GM12878 (cell line): ENCODE data around the gene CAMTA1. TPM values are rescaled to one million over a fixed set of nuclear protein-coding genes. Genes with fewer than 3 reads are reported as not detected.

Source experiments
- ATAC-seq: fragments of 200-7000 bp; cut with Tn5 transposase; 3 replicates; pipeline ENCODE4 v1.9.1; 2020; ENCODE audit warnings: mild to moderate bottlenecking, moderate library complexity
- BruUV-seq: library from RNA; stranded (reverse); fragments of 400-500 nt; replicated peaks from 2 replicates; lab custom pipeline; 2021; lab: Mats Ljungman, UMichigan
- CTCF ChIA-PET: fragments of 300-600 bp; sonication (Branson Sonifier 250); formaldehyde crosslinking; extraction: SDS; loops from one replicate; lab custom pipeline; 2021; ENCODE audit warnings: inconsistent platforms; lab: Yijun Ruan, JAX
- POLR2A ChIA-PET: fragments of 350-600 bp; formaldehyde crosslinking; extraction: SDS; loops from one replicate; lab custom pipeline; 2021; ENCODE audit warnings: inconsistent platforms; lab: Charles Lee
- RAD21 ChIA-PET: fragments of 300-600 bp; sonication (Branson Sonifier 250); formaldehyde crosslinking; loops from one replicate; lab custom pipeline; 2023; ENCODE audit warnings: antibody characterized with exemption; ENCODE audit not compliant: unreplicated experiment; lab: Charles Lee
- SMC1A ChIA-PET: fragments of 300-600 bp; sonication (Branson Sonifier 250); formaldehyde crosslinking; loops from one replicate; lab custom pipeline; 2023; ENCODE audit not compliant: unreplicated experiment, uncharacterized antibody; lab: Charles Lee
- DNase-seq: peaks from one replicate; pipeline ENCODE4 v3.0.0-alpha.2; 2011; ENCODE audit warnings: low read depth, low spot score
- FAIRE-seq: peaks from 3 replicates; lab custom pipeline; 2011; peaks lifted over from hg19 to GRCh38; lab: Jason Lieb, UNC
- H2AFZ ChIP-seq: 2 replicates; pipeline ENCODE4 v1.6.0; 2011; ENCODE audit warnings: low read depth, low read length, control low read depth; ENCODE audit not compliant: control insufficient read depth
- H3K27ac ChIP-seq: 2 replicates; pipeline ENCODE4 v1.5.1; 2011; ENCODE audit warnings: control low read depth; ENCODE audit not compliant: control insufficient read depth, insufficient read depth
- H3K27me3 ChIP-seq, 2 experiments: replicated peaks in 1 of 2; 2 replicates each; pipeline versions ENCODE4 v1.6.0 to v1.6.1; 2011; ENCODE audit warnings: low read length in 1 of 2; ENCODE audit not compliant: control insufficient read depth in 2 of 2, insufficient read depth in 2 of 2
- H3K36me3 ChIP-seq, 2 experiments: 2 replicates each; pipeline ENCODE4 v1.5.1; 2011; ENCODE audit warnings: low read length in 1 of 2; ENCODE audit not compliant: control insufficient read depth in 2 of 2, insufficient read depth in 2 of 2
- H3K4me1 ChIP-seq: 2 replicates; pipeline ENCODE4 v1.6.1; 2011; ENCODE audit warnings: mild to moderate bottlenecking, low read length, moderate library complexity, mixed read lengths; ENCODE audit not compliant: control insufficient read depth, insufficient read depth
- H3K4me2 ChIP-seq: 2 replicates; pipeline ENCODE4 v1.6.0; 2011; ENCODE audit warnings: control low read depth; ENCODE audit not compliant: control insufficient read depth, insufficient read depth
- H3K4me3 ChIP-seq: fragments of 200-600 bp; sonication (generic); 2 replicates; pipeline ENCODE4 v1.5.1; 2016
- H3K79me2 ChIP-seq: 2 replicates; pipeline ENCODE4 v1.6.0; 2011; ENCODE audit warnings: low read length; ENCODE audit not compliant: control insufficient read depth, insufficient read depth
- H3K9ac ChIP-seq: 2 replicates; pipeline ENCODE4 v1.8.0; 2011; ENCODE audit warnings: low read length, control low read depth, mixed read lengths; ENCODE audit not compliant: control insufficient read depth, insufficient read depth
- H3K9me3 ChIP-seq: replicated peaks from 3 replicates; pipeline ENCODE4 v1.5.1; 2011; ENCODE audit warnings: mild to moderate bottlenecking, low read length; ENCODE audit not compliant: control insufficient read depth, insufficient read depth
- H4K20me1 ChIP-seq: 2 replicates; pipeline ENCODE4 v1.6.0; 2011; ENCODE audit not compliant: control insufficient read depth, insufficient read depth
- ATF2 ChIP-seq: IDR thresholded peaks from 2 replicates; pipeline ENCODE4 v1.6.1; 2012; ENCODE audit warnings: low read length, inconsistent platforms
- ATF3 ChIP-seq: IDR thresholded peaks from 2 replicates; pipeline ENCODE4 v1.6.1; 2011; ENCODE audit warnings: low read depth, mild to moderate bottlenecking, low read length, moderate library complexity, borderline replicate concordance; ENCODE audit errors: extremely low read depth
- CREM ChIP-seq: IDR thresholded peaks from 2 replicates; pipeline ENCODE4 v1.6.1; 2014; ENCODE audit warnings: antibody characterized with exemption, low read depth
- DPF2 ChIP-seq: fragments of 450-650 bp; IDR thresholded peaks from 2 replicates; pipeline ENCODE4 v1.6.1; 2017; ENCODE audit warnings: mild to moderate bottlenecking
- E2F8 ChIP-seq: fragments of 450-650 bp; IDR thresholded peaks from 2 replicates; pipeline ENCODE4 v1.6.1; 2018; ENCODE audit warnings: mild to moderate bottlenecking, low read depth, moderate library complexity; ENCODE audit not compliant: partially characterized antibody
- KLF5 ChIP-seq: fragments of 450-650 bp; IDR thresholded peaks from 2 replicates; pipeline ENCODE4 v1.6.1; 2014; ENCODE audit warnings: mild to moderate bottlenecking; ENCODE audit not compliant: partially characterized antibody
- MAX ChIP-seq: IDR thresholded peaks from 2 replicates; pipeline ENCODE4 v1.6.1; 2012; ENCODE audit warnings: low read depth, low read length, improper control_type of control experiment
- PML ChIP-seq: IDR thresholded peaks from 2 replicates; pipeline ENCODE4 v1.6.1; 2012; ENCODE audit warnings: low read length, inconsistent platforms
- PRDM15 ChIP-seq: fragments of 450-650 bp; formaldehyde crosslinking; IDR thresholded peaks from 2 replicates; pipeline ENCODE4 v1.4.0; 2020; ENCODE audit warnings: mild to moderate bottlenecking, moderate library complexity
- RCOR1 ChIP-seq: conservative IDR thresholded peaks from 2 replicates; pipeline ENCODE4 v1.6.1; 2012; ENCODE audit warnings: low read depth, low read length, improper control_type of control experiment
- ZBTB11 ChIP-seq: fragments of 450-650 bp; formaldehyde crosslinking; IDR thresholded peaks from 2 replicates; pipeline ENCODE4 v1.5.0; 2022; ENCODE audit warnings: mild to moderate bottlenecking, missing genetic modification characterization
- WGBS: methylation state at CpG from one replicate; pipeline ENCODE4 v1.1.6; 2016; ENCODE audit warnings: low lambda C conversion rate; ENCODE audit not compliant: insufficient replicate concordance, insufficient coverage; ENCODE audit errors: missing lambda C conversion rate; 5-methylcytosine and 5-hydroxymethylcytosine counted together
- in situ Hi-C: fragments of 300-500 bp; cut with MboI; formaldehyde crosslinking; loops from 9 replicates; pipeline ENCODE4 v1.14.3; 2018; ENCODE audit warnings: mixed read lengths
- intact Hi-C: fragments of 100-400 bp; cut with micrococcal nuclease; formaldehyde crosslinking; loops from one replicate; pipeline ENCODE4 v1.14.2; 2022; ENCODE audit not compliant: unreplicated experiment
- polyA plus RNA-seq, 11 experiments: library from polyadenylated mRNA; depleted of rRNA in 4 of 11; unstranded in 6 of 11; stranded (reverse) in 5 of 11; fragments of >200 nt; fragmentation: Nextera tagmentation in 4 of 11; fragmentation: Illumina TruSeq in 1 of 11; extraction: Ambion mirVana in 4 of 11; extraction: Trizol in 1 of 11; gene quantifications; 1 replicate in 1 of 11; 2 replicates in 10 of 11; pipeline versions ENCODE4 v1.2.1 to v1.2.3, GENCODE V29; 2011 to 2016; ENCODE audit warnings: inconsistent platforms in 2 of 11, missing spikeins in 2 of 11, low read depth in 1 of 11
- total RNA-seq, 4 experiments: library from RNA; depleted of rRNA in 3 of 4; stranded (reverse); fragments of >200 nt in 3 of 4; fragmentation: Illumina TruSeq in 1 of 4; extraction: Trizol in 1 of 4; gene quantifications; 2 replicates each; pipeline versions ENCODE4 v1.2.1 to v1.2.3, GENCODE V29; 2013 to 2021

The CAMTA1 gene
- total and polyA plus RNA-seq, 10 of the 15 experiments (the other 5 are each of a cell fraction or from before 2014, with no cell fraction given), result 37.7 to 148 (median 76.4) TPM

- ChIA-PET POLR2A (no interaction called here), SMC1A (interaction anchor here (1.4 kb wide), 1 partner anchor 10 kb away, joined by 4 read pairs; no protein-coding TSS in a partner anchor), CTCF (no interaction called here), RAD21 (no interaction called here)
- Histone ChIP-seq H3K4me3 (no peak overlapping the region), H3K79me2 (no peaks in the 10 kb centered on the region), H3K27me3 (peaks cover 0 to 1% of the 10 kb centered on the region in 2 experiments; a peak in 1 of 4 replicates), H3K27ac (no peak overlapping the region), H4K20me1 (no peaks in the 10 kb centered on the region), H3K4me2 (no peak overlapping the region), H2AFZ (no peak overlapping the region), H3K9ac (no peak overlapping the region), H3K36me3 (no peaks in the 10 kb centered on the region), H3K9me3 (no peaks in the 10 kb centered on the region), H3K4me1 (no peaks in the 10 kb centered on the region)
- no peak for ATAC-seq
- intact Hi-C loops, result no loop called here
- whole genome bisulfite sequencing, result 35% methylated on average over 19 of the region's 19 CpGs
- BruUV-seq, result no TSS peak
- no peak for FAIRE-seq
- in situ Hi-C loops, result no loop called here
- no peak for DNase-seq
- TF ChIP-seq RCOR1, result no peak
- no peak for TF ChIP-seq E2F8
- no peak for TF ChIP-seq ATF2
- TF ChIP-seq ZBTB11 (CRISPR knock-in tag), result no peak
- TF ChIP-seq PML, result no peak
- no peak for TF ChIP-seq CREM
- no peak for TF ChIP-seq MAX
- TF ChIP-seq ATF3, result no peak
- no peak for TF ChIP-seq KLF5
- TF ChIP-seq DPF2, result no peak
- TF ChIP-seq PRDM15 (CRISPR knock-in tag), result no peak
Observed at GRCh38 chr1:7258589-7259135, 473.4 kb downstream of the CAMTA1 start.
